IPS-20b (cell line): ENCODE results near the gene SH2D5.

Experiments
- H3K27ac ChIP-seq: one replicate; pipeline ENCODE4 v1.5.1; 2013; ENCODE audit warnings: low read length
- H3K27me3 ChIP-seq: 2 replicates; pipeline ENCODE4 v1.6.1; 2013; ENCODE audit warnings: mild to moderate bottlenecking, low read length, inconsistent platforms; ENCODE audit not compliant: insufficient read depth
- H3K36me3 ChIP-seq: 2 replicates; pipeline ENCODE4 v1.6.1; 2013; ENCODE audit warnings: low read depth, mild to moderate bottlenecking, inconsistent platforms, low read length, moderate library complexity; ENCODE audit not compliant: insufficient read depth
- H3K4me1 ChIP-seq: 2 replicates; pipeline ENCODE4 v1.6.1; 2013; ENCODE audit warnings: mild to moderate bottlenecking, control low read depth, inconsistent platforms, low read length, moderate library complexity; ENCODE audit not compliant: insufficient read depth
- H3K4me3 ChIP-seq: 2 replicates; pipeline ENCODE4 v1.5.1; 2013; ENCODE audit warnings: mild to moderate bottlenecking, low read length, inconsistent platforms
- H3K9ac ChIP-seq: 2 replicates; pipeline ENCODE4 v1.6.1; 2013; ENCODE audit warnings: low read depth, mild to moderate bottlenecking, inconsistent platforms, low read length, moderate library complexity
- H3K9me3 ChIP-seq: 2 replicates; pipeline ENCODE4 v1.6.1; 2013; ENCODE audit warnings: mild to moderate bottlenecking, low read depth, low read length, inconsistent platforms; ENCODE audit not compliant: insufficient read depth

The SH2D5 gene

DNA sequence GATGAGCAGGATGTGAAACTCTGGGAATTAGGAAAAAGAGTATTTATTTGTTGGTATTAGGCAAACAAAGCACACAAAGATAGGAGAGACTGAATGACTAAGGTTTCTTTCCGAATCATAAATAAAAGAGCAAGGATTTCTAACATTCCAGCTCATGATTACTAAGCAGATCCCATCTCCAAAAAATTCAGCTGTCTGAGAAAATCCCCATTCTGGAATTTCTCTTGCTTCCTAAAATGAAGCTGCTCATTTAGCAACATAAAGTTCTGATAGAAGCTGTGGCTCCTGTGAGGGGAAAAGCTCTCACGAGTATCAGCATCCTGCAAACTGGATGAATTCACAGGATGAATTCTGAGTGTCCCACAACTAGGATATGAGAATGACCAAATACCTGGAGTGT, 6.7 kb upstream of the SH2D5 start:
- Histone ChIP-seq H3K4me3 (no peak overlapping the region), H3K36me3 (peaks cover 55% of the 10 kb centered on the region), H3K9ac (no peak overlapping the region), H3K27ac (no peak overlapping the region), H3K9me3 (no peaks in the 10 kb centered on the region), H3K27me3 (peaks cover 3% of the 10 kb centered on the region), H3K4me1 (no peaks in the 10 kb centered on the region)

DNA sequence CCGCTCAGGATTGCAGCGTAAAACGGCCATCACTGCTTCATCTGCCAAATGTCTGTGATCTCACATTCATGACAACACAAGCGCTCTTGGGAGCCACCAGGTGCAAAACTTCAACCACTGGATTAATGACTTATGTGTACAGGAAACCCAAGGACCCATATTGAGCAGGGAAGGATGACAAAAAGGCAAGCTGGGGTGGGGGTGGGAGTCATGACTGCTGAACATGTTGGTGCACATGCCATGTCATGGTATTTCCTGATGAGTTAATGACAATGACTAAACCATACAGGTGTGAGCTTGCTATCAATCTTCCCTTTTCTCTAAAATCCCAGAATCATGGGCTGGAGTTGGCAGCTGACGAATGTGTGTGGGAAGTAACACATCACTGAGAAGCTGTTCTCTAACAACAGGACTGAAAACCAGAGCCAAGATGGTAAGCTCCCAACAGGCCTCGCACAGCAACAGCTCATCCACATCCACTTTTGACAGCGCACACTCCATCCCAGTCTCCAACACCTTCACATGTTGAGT, 3.1 kb upstream of the SH2D5 start:
- H3K36me3 ChIP-seq, result peaks cover 21% of the 10 kb centered on the region
- peaks cover 36% of the 10 kb centered on the region for H3K27me3 ChIP-seq
- no peak overlapping the region for H3K9ac ChIP-seq
- peaks cover 5% of the 10 kb centered on the region; the same call in 1 of the 2 replicates for H3K4me1 ChIP-seq
- no peaks in the 10 kb centered on the region for H3K9me3 ChIP-seq
- H3K27ac ChIP-seq, result no peak overlapping the region
- H3K4me3 ChIP-seq, result no peak overlapping the region

DNA sequence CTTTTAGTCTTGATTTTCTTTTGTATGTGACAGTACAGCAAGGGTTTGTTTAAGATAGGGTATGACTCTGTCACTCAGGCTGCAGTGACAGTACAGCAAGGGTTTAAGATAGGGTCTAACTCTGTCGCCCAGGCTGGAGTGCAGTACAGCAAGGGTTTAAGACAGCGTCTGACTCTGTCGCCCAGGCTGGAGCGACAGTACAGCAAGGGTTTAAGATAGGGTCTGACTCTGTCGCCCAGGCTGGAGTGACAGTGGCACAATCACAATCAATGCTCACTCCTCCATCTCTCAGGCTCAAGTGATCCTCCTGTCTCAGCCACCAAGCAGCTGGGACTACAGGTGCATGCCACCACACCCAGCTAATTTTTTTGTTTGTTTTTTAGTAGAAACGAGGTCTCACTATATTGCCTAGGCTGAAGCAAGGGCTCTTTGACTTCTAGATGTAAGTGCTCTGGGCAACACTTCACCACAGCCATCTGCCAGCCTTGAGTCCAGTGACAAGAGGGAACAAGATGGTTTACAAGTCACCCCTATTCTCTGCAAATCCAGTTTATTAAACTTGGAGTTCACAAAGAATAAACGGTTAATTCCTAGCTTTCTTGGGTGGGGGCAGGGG, 965 bp upstream of the SH2D5 start:
- peaks cover 8% of the 10 kb centered on the region for H3K4me1 ChIP-seq
- peaks cover 6% of the 10 kb centered on the region; the same call in 1 of the 2 replicates for H3K36me3 ChIP-seq
- H3K27ac ChIP-seq, result no peak overlapping the region
- H3K27me3 ChIP-seq, result peaks cover 55% of the 10 kb centered on the region
- H3K9ac ChIP-seq, result no peak overlapping the region
- peak overlapping the region; percentile 78 for H3K4me3 ChIP-seq
- no peaks in the 10 kb centered on the region for H3K9me3 ChIP-seq

DNA sequence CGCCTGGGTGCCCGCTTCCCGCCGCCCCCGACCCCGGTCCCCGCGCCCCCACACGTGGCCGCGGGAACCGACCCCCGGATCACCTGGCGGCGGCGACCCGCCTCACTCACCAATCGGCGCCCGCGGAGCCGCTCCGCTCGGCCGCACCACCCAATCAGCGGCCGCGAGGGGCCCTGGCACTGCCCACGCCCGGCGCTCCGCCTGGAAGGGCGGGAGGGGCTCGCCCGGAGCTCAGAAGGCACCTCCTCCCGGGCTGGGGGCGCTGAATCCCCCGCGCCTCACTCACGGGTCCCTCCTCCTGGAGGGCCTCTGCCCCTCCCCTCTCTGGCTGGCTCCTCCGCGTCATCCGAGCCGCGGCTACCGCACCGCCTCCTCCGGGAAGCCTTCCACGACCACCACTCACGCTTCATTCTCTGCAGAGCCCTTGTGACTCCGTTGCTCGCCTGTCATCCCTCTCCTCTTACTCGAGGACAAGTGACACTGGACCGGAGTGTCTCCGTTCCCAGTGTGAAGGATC, 374 bp downstream of the SH2D5 start:
- Histone ChIP-seq H3K9ac (peak overlapping the region; percentile 34; the same call in 1 of the 2 replicates), H3K36me3 (no peaks in the 10 kb centered on the region), H3K27me3 (peaks cover 55% of the 10 kb centered on the region), H3K4me1 (peaks cover 19% of the 10 kb centered on the region), H3K4me3 (peak overlapping the region; percentile 78), H3K27ac (no peak overlapping the region), H3K9me3 (no peaks in the 10 kb centered on the region)

DNA sequence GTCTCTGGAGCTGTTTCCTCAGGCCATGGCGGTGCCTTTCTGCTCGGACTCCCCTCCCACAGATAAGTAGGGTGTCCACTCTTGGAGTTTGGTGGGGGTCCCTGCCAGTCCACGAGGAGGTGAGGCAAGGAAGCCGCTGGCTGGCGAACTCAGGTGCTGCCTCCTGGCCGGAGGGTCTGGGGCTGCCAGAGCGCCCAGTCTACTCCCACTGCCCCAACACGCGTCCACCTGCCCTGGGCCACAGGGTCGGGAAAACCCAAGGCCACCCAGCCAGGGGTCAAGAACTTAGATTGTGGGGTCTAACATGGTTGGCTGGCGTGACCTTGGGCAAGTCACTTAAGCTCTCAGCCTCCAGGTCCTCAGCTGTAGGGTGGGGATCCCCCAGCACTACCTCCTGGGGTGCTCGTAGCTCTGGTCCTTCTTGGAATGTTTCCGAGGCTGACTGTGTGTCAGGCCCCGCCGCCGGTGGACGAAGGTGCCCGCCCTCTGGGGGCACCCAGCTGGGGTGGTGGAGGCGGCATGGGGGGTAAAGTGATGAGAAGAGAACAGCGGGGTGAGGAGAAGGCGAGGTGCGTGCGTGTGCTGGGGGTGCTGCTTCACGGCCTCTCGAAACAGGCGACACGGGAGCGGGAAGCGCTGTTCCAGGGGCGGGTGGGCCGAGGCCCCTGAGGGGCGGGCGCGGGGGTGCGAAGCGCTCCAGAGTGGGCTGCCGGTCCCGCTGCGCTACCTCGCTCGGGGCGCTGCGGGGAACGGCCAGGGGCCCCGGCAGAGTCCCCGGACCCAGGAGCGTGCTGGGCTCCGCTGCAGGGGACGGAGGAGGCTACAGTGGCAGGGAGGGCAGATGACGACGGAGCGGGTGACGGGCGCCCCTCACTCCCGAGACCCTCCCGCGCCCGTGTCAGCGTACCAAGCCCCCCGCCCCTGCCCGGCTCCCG, 1.2 kb downstream of the SH2D5 start:
- H3K36me3 ChIP-seq, result no peaks in the 10 kb centered on the region
- peak overlapping the region; percentile 78 for H3K4me3 ChIP-seq
- no peaks in the 10 kb centered on the region for H3K9me3 ChIP-seq
- peaks cover 55% of the 10 kb centered on the region for H3K27me3 ChIP-seq
- no peak overlapping the region for H3K27ac ChIP-seq
- no peak overlapping the region for H3K9ac ChIP-seq
- H3K4me1 ChIP-seq, result peaks cover 19% of the 10 kb centered on the region

DNA sequence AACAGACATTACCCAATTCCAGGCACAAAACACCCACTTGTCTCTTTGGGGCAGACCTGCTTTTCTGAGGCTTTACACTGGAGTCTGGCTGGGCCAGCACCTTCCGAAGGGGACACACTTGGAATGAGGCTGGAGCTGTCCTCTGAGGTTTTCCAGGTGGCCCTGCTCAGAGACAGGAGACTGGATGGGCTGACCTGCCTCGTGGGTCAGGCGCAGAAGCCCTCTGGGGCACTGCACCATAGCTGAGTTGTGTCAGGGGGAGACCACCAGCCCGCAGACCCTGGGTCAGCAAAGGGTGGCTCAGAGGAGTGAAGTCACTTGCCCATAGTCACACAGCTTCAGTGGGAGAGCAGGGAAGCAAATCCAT, 1.8 kb downstream of the SH2D5 start:
- Histone ChIP-seq H3K36me3 (no peaks in the 10 kb centered on the region), H3K27ac (no peak overlapping the region), H3K9me3 (no peaks in the 10 kb centered on the region), H3K27me3 (peaks cover 55% of the 10 kb centered on the region), H3K9ac (no peak overlapping the region), H3K4me1 (peaks cover 19% of the 10 kb centered on the region), H3K4me3 (peak overlapping the region; percentile 78; the same call in 1 of the 2 replicates)

DNA sequence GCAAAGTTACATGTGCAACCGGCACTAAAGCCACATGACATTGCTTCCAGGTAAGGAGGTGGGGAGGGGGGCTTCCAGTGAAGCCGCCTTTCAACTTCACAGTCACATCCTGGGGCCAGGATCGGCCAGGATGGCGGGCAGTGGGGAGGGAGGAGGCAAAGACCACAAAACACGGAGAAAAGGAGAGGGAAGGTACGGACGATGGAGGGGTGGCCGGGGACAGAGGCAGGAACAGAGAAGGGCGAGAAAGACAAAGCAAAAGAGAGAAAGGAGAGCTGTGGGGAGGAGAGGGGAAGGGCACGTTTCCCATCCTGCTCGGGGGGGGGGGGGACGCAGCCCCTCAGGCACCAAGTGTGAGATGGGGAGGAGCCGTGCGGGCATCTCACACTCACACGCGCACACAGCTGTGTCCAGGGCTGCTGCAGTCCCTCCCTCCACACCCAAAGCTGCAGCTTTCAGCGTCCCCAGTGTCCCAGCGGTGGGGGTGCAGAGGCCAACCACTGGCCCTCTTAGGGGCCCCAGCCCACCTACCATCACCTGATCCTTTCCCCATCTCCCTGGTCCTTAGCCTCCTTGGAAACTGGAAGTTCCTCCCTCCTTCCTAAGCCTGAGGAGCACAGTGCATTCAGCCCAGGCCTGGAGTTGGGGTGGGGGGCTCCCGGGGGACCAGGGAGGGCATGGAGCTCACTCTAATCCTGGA, 2.4 kb downstream of the SH2D5 start:
- Histone ChIP-seq H3K4me3 (peak overlapping the region; percentile 45; the same call in 1 of the 2 replicates), H3K27me3 (peaks cover 55% of the 10 kb centered on the region), H3K36me3 (no peaks in the 10 kb centered on the region), H3K27ac (no peak overlapping the region), H3K4me1 (peaks cover 19% of the 10 kb centered on the region), H3K9me3 (no peaks in the 10 kb centered on the region), H3K9ac (no peak overlapping the region)

DNA sequence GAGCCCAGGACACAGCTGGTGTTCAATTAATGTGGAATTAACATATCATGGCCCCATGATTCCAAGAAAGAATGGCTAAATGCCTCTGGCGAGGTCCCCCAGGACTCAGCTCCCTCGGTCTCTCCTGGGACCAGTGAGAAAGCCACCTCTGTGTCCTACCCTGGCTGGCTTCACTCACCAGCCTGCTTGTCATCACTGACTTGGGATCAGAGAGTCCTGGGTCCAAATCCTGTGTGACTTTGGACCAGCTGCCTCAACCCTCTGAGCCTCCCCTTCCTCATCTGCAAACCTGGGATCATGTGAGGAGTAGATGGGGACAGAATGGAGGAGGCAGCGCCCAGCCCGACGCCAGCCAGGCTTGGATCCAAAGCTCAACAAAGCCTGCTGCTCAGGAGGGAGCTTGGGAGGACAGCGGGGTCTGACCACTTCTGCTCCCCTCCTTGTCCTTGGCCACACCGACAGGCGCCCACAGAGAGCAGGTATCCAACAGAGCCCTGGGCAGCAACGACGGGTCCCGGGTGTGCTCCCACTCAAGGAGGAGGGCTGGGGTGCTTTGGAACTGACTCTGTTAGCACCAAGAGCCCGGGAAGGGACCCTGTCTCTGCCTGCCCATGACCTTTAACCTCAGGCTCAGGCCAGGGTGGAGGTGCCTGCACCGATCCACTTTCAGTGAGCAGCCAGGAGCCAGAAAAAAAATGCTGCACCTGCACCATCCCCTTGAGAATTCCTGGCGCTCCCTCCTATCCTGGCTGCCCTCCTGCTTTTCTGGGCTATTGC, 3.2 kb downstream of the SH2D5 start:
- Histone ChIP-seq H3K27me3 (peaks cover 54% of the 10 kb centered on the region), H3K9ac (no peak overlapping the region), H3K4me3 (peak overlapping the region; percentile 45; the same call in 1 of the 2 replicates), H3K4me1 (peaks cover 19% of the 10 kb centered on the region), H3K27ac (no peak overlapping the region), H3K9me3 (no peaks in the 10 kb centered on the region), H3K36me3 (no peaks in the 10 kb centered on the region)

DNA sequence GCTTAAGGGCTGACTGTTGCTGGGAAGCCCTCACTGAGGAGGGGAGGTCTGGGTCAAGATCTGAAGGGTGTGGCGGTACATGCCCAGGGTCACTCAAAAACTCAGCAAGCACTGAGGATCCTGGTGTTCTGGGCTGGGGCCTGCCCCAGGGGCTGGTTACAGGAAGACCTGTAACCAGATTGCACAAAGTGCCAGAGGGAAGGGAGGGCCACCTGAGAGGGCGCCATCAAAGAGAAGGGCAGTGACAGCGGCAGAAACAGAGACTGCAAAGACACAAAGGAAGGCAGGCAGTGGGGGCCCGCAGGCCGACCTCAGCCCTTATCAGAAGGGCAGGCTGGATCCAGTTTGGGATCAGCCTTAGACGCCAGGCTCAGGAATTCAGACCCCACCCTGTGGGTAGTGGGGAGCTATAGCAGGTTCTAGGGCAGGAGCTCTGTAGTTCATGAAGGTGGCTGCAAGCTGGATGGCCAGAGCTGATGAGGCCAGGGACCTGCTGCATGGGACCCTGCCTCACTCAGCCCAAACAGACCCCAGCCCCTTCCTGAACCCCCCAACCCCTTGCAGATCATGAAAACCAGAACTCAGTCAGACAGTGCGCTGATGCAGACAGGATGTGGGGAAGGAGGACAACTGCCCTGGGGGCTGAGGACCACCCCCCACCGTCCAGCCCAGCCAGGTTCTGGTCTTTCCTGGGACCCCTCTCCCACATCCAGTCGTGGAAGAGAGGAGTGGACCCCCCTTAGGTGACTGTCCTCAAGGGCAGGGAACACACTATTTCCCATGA, 3.9 kb downstream of the SH2D5 start:
- Histone ChIP-seq H3K27ac (no peak overlapping the region), H3K4me1 (peaks cover 19% of the 10 kb centered on the region), H3K9me3 (no peaks in the 10 kb centered on the region), H3K27me3 (peaks cover 46% of the 10 kb centered on the region), H3K36me3 (no peaks in the 10 kb centered on the region), H3K4me3 (peak overlapping the region; percentile 43; the same call in 1 of the 2 replicates), H3K9ac (peak overlapping the region; percentile 51; the same call in 1 of the 2 replicates)

DNA sequence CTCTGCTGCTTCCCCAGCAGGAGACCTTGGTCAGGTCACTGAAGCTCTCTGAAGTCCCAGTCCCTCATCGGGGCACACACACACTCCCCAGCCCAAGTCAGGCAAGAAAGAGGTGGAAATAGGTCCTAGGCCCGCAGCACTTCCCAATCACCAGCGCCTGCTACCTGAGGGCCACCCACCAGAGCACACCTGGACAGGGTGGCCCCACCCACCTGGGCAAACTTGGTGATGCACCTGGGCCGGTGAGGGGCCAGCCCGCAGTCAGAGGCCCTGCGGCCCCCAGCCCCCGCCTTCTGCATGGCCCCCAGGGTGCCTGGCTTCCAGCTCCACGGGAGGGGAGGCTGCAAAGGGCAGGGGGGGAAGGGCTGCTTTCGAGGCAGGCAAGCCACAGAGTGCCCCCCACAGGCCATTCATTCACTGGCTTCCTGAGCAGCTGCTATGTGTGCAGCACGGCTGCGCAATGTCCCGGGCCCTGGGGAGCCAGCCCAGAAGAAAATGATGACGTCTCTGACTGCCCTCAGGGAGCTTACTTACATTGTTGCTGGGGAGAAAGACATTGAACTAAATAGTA, 4.7 kb downstream of the SH2D5 start:
- H3K9me3 ChIP-seq, result no peaks in the 10 kb centered on the region
- H3K9ac ChIP-seq, result peak overlapping the region; percentile 51; the same call in 1 of the 2 replicates
- peaks cover 39% of the 10 kb centered on the region for H3K27me3 ChIP-seq
- no peaks in the 10 kb centered on the region for H3K36me3 ChIP-seq
- peak overlapping the region; percentile 43; the same call in 1 of the 2 replicates for H3K4me3 ChIP-seq
- H3K27ac ChIP-seq, result no peak overlapping the region
- peaks cover 14% of the 10 kb centered on the region for H3K4me1 ChIP-seq
